Measurements from ENCODE around the gene GNA14. TPM values are rescaled to one million over a fixed set of nuclear protein-coding genes. Genes with fewer than 3 reads are reported as not detected.

The GNA14 gene
- polyA plus RNA-seq, 1 experiment = 0.22 TPM

DNA sequence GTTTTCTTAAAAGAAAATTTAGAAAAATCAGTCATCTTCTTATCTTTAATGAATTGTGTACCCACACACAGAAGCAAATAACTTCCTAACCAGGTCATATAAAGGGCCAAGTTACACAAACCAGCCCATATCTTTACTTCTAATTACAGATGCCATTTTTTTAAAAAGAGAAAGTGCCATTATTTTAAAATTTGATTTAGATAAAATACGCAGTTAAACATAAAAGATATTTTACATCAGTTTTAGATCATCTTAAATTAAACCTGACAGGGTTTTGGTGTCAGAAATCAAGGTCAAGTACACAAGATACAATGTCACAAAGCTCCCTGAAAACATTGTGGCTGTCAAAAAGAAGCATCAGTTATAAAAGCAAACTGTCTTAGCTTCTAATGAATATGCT lies 129.4 kb downstream of the GNA14 start:
- no peak overlapping the region for H3K4me3 ChIP-seq (ENCODE audit: low read depth, low read length)
- H3K27me3 ChIP-seq (ENCODE audit: control insufficient read depth, insufficient read depth, low read length) = peaks cover 2% of the 10 kb centered on the region
- DNase-seq (ENCODE audit: low read depth) = no peak
- POLR2A ChIA-PET = no interaction called here
- H3K36me3 ChIP-seq (ENCODE audit: control insufficient read depth, insufficient read depth, low read length) = no peaks in the 10 kb centered on the region
- CTCF ChIA-PET = no interaction called here
- TF ChIP-seq, protein P1, sequence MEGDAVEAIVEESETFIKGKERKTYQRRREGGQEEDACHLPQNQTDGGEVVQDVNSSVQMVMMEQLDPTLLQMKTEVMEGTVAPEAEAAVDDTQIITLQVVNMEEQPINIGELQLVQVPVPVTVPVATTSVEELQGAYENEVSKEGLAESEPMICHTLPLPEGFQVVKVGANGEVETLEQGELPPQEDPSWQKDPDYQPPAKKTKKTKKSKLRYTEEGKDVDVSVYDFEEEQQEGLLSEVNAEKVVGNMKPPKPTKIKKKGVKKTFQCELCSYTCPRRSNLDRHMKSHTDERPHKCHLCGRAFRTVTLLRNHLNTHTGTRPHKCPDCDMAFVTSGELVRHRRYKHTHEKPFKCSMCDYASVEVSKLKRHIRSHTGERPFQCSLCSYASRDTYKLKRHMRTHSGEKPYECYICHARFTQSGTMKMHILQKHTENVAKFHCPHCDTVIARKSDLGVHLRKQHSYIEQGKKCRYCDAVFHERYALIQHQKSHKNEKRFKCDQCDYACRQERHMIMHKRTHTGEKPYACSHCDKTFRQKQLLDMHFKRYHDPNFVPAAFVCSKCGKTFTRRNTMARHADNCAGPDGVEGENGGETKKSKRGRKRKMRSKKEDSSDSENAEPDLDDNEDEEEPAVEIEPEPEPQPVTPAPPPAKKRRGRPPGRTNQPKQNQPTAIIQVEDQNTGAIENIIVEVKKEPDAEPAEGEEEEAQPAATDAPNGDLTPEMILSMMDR (IDR thresholded peaks at IDR 0.05; ENCODE audit: insufficient read depth, low read depth, low read length) = no peak

DNA sequence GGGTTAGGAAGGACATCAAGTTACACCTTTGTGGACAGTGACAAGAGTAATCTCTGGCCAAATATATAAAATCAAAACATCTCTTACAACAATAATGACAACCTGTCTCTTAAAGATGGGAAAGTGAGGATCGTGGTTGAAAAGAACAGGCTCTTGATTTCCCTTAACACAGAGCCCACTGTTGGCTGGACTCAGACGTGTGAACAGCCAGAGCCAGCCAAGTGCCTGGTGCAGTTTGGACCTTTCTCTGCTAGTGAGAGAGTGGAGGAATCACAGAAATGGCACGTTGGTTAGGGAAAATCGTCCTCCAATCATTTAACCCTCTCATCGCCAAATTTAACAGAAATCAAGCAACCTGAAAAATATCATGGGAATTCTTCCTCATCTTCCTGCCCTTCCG lies 131.3 kb downstream of the GNA14 start:
- no peak for DNase-seq (ENCODE audit: low read depth)
- no peak overlapping the region for H3K4me3 ChIP-seq (ENCODE audit: low read depth, low read length)
- ChIA-PET POLR2A (no interaction called here), CTCF (no interaction called here)
- H3K27me3 ChIP-seq (ENCODE audit: control insufficient read depth, insufficient read depth, low read length) = no peaks in the 10 kb centered on the region; the same call in 1 of the 2 replicates
- TF ChIP-seq, protein P1 (IDR thresholded peaks at IDR 0.05; ENCODE audit: insufficient read depth, low read depth, low read length) = no peak
- H3K36me3 ChIP-seq (ENCODE audit: control insufficient read depth, insufficient read depth, low read length) = no peaks in the 10 kb centered on the region

DNA sequence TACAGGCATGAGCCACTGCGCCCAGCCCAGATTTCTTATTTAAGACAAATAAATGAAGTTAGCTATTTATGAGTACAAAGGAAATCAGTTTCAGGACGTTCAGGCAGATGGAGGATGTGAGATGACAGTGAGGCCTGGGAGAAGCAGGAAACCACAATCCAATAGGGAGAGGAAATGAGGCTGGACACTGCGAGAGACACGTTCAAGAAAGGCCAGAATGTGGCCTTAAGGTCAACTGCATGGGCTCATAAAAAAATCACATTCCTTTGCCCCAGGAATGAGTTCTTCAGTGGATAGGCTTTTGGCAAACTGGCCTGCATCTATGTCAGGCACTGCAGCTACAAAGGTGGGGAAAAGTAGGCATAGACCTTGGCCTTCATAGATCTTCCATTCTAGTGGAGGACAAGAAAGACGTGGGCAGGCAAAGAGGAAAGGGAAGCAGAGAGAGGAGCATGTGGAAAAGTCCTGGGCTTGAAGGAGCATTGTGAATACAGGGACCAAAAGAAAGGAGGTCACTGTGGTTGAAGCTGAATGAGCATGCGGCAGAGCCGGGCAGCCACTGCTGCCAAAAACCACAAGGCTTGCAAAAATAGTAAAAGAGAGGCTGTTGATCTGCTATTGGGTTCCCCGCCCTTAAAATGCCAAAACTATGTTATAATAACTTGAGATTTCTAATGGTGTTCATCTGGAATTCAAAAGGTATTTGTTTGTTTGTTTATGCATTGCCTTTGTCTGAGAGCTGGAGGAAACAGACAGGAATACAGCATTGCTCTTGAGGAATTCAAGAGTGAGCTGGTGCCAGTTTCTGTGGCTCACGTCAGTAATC lies 133.0 kb downstream of the GNA14 start:
- no peaks in the 10 kb centered on the region; the same call in 1 of the 2 replicates for H3K27me3 ChIP-seq (ENCODE audit: control insufficient read depth, insufficient read depth, low read length)
- H3K36me3 ChIP-seq (ENCODE audit: control insufficient read depth, insufficient read depth, low read length) = no peaks in the 10 kb centered on the region
- no peak overlapping the region for H3K4me3 ChIP-seq (ENCODE audit: low read depth, low read length)
- TF ChIP-seq, protein P1 (IDR thresholded peaks at IDR 0.05; ENCODE audit: insufficient read depth, low read depth, low read length) = no peak
- ChIA-PET POLR2A (no interaction called here), CTCF (interaction anchor here (0.9 to 1.5 kb wide), 4 partner anchors 57 to 238 kb away, joined by 3 to 7 read pairs (median 5); no protein-coding TSS in a partner anchor)
- DNase-seq (ENCODE audit: low read depth) = peak; percentile 79

DNA sequence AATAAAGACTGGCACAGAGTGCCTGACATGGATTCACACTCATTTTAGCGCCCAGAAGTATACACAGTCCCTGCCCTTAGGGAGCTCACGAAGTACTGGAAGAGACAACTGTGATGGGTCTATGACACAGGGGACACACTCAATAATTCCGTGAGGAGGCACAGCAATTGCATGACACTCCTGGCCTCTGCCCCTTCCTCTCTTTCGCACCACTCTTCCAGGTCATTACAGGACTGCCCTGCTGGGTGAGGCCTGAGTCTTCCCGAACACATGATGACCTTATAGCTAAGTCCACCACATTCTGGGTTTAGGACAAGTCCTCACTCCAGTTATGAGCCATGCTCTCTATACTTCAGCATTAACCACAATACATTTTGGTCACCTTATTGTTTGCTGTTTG lies 134.7 kb downstream of the GNA14 start:
- CTCF ChIA-PET = no interaction called here
- TF ChIP-seq, protein P1 (IDR thresholded peaks at IDR 0.05; ENCODE audit: insufficient read depth, low read depth, low read length) = no peak
- Histone ChIP-seq H3K36me3 (ENCODE audit: control insufficient read depth, insufficient read depth, low read length) (no peaks in the 10 kb centered on the region), H3K4me3 (ENCODE audit: low read depth, low read length) (no peak overlapping the region), H3K27me3 (ENCODE audit: control insufficient read depth, insufficient read depth, low read length) (no peaks in the 10 kb centered on the region)
- DNase-seq (ENCODE audit: low read depth) = no peak
- POLR2A ChIA-PET = no interaction called here

DNA sequence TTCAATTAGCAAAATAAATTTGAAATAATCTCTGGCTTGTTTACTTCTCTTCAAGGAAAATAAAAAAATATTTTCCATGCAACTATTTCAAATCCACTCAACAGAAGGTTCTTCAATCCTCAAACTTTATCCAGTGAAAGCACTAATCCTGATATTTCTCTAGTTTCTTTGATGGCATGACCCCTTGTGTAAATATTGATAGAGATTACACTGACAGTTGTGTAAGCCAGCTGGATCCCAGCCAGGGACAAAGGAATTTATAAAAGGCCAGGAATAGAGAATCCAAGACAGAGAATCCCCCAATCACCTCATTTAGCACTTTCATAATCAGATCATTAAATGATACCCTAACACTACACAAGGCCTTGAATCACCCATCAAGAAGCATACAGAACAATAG lies 135.2 kb downstream of the GNA14 start:
- ChIA-PET CTCF (no interaction called here), POLR2A (no interaction called here)
- DNase-seq (ENCODE audit: low read depth) = no peak
- Histone ChIP-seq H3K27me3 (ENCODE audit: control insufficient read depth, insufficient read depth, low read length) (no peaks in the 10 kb centered on the region), H3K36me3 (ENCODE audit: control insufficient read depth, insufficient read depth, low read length) (no peaks in the 10 kb centered on the region), H3K4me3 (ENCODE audit: low read depth, low read length) (no peak overlapping the region)
- TF ChIP-seq, protein P1 (IDR thresholded peaks at IDR 0.05; ENCODE audit: insufficient read depth, low read depth, low read length) = no peak
